CD14-positive monocyte (primary cell): ENCODE measurements around the gene RGS11. TPM values are rescaled to one million over a fixed set of nuclear protein-coding genes. Genes with fewer than 3 reads are reported as not detected.
"Not testable (repeated sequence)": the region's sequence is repeated elsewhere in the genome, so short reads cannot be mapped to it uniquely, and the experiment has no call there.

Source experiments
- DNase-seq, 3 donors: peaks; one replicate each; pipeline ENCODE4 v3.0.0-alpha.2; 2011 to 2022
- H2AFZ ChIP-seq: 2 replicates; pipeline ENCODE4 v1.6.0; 2012; ENCODE audit warnings: mild to moderate bottlenecking, low read depth, low read length, inconsistent platforms; ENCODE audit not compliant: insufficient read depth, poor library complexity, severe bottlenecking
- H3K27ac ChIP-seq, 2 donors: 1 replicate in 1 of 2; 2 replicates in 1 of 2; pipeline ENCODE4 v1.5.1; 2012 to 2013; ENCODE audit warnings: low read length in 2 of 2, control low read depth in 1 of 2, inconsistent platforms in 1 of 2, low read depth in 1 of 2, mild to moderate bottlenecking in 1 of 2
- H3K27me3 ChIP-seq, 2 donors: one replicate each; pipeline versions ENCODE4 v1.6.0 to v1.6.1; 2011 to 2013; ENCODE audit warnings: low read length in 2 of 2; ENCODE audit not compliant: control insufficient read depth in 2 of 2, insufficient read depth in 2 of 2
- H3K36me3 ChIP-seq, 2 donors: replicated peaks in 1 of 2; 1 replicate in 1 of 2; 2 replicates in 1 of 2; pipeline versions ENCODE4 v1.5.1 to v1.6.1; 2012 to 2013; ENCODE audit warnings: low read length in 2 of 2, control low read depth in 1 of 2, inconsistent platforms in 1 of 2, mild to moderate bottlenecking in 1 of 2; ENCODE audit not compliant: insufficient read depth in 2 of 2, control insufficient read depth in 1 of 2
- H3K4me1 ChIP-seq, 2 donors: 1 replicate in 1 of 2; 2 replicates in 1 of 2; pipeline versions ENCODE4 v1.5.1 to v1.6.1; 2012 to 2013; ENCODE audit warnings: low read length in 2 of 2, control low read depth in 1 of 2, inconsistent platforms in 1 of 2, mild to moderate bottlenecking in 1 of 2, moderate library complexity in 1 of 2; ENCODE audit not compliant: insufficient read depth in 2 of 2, control insufficient read depth in 1 of 2
- H3K4me2 ChIP-seq: replicated peaks from 2 replicates; pipeline ENCODE3; 2012; ENCODE audit warnings: low read length, moderate library complexity, mild to moderate bottlenecking; ENCODE audit not compliant: poor library complexity, severe bottlenecking; ENCODE audit errors: extremely low read depth
- H3K4me3 ChIP-seq, 3 experiments: fragments of 200-600 bp in 1 of 3; sonication (generic) in 1 of 3; replicated peaks in 1 of 3; 1 replicate in 2 of 3; 2 replicates in 1 of 3; pipeline ENCODE4 v1.5.1; 2011 to 2013; ENCODE audit warnings: low read length in 3 of 3, mild to moderate bottlenecking in 3 of 3, control low read depth in 2 of 3, low read depth in 2 of 3, inconsistent platforms in 1 of 3, moderate library complexity in 1 of 3
- H3K79me2 ChIP-seq: 2 replicates; pipeline ENCODE4 v1.6.0; 2012; ENCODE audit warnings: mild to moderate bottlenecking, control low read depth, inconsistent platforms, low read length, moderate library complexity; ENCODE audit not compliant: insufficient read depth
- H3K9ac ChIP-seq: 2 replicates; pipeline ENCODE4 v1.6.0; 2017; ENCODE audit warnings: low read length, mild to moderate bottlenecking; ENCODE audit not compliant: insufficient read depth, poor library complexity, severe bottlenecking
- H3K9me3 ChIP-seq, 2 donors: replicated peaks in 1 of 2; 1 replicate in 1 of 2; 2 replicates in 1 of 2; pipeline versions ENCODE4 v1.5.1 to v1.6.1; 2012 to 2013; ENCODE audit warnings: low read length in 2 of 2, control low read depth in 1 of 2; ENCODE audit not compliant: control insufficient read depth in 1 of 2, insufficient read depth in 1 of 2
- H4K20me1 ChIP-seq: 2 replicates; pipeline ENCODE4 v1.6.0; 2012; ENCODE audit warnings: mild to moderate bottlenecking, low read length, control low read depth, moderate library complexity; ENCODE audit not compliant: insufficient read depth
- H3K27ac Mint-ChIP-seq, 7 donors: one replicate each; pipeline ENCODE4 v1.8.0; 2020; ENCODE audit warnings: mild to moderate bottlenecking in 7 of 7, mixed read lengths in 7 of 7, moderate library complexity in 6 of 7, inconsistent platforms in 2 of 7
- H3K27me3 Mint-ChIP-seq, 3 donors: one replicate each; pipeline ENCODE4 v1.8.0; 2021 to 2022; ENCODE audit warnings: low read depth in 3 of 3, mild to moderate bottlenecking in 3 of 3, mixed read lengths in 3 of 3, moderate library complexity in 3 of 3, inconsistent platforms in 1 of 3
- H3K36me3 Mint-ChIP-seq, 2 donors: one replicate each; pipeline ENCODE4 v1.8.0; 2020; ENCODE audit warnings: mixed read lengths in 2 of 2, inconsistent platforms in 1 of 2, mild to moderate bottlenecking in 1 of 2
- H3K4me1 Mint-ChIP-seq: one replicate; pipeline ENCODE4 v1.8.0; 2020; ENCODE audit warnings: mild to moderate bottlenecking, mixed read lengths
- H3K4me3 Mint-ChIP-seq, 2 donors: one replicate each; pipeline ENCODE4 v1.8.0; 2020; ENCODE audit warnings: mild to moderate bottlenecking in 2 of 2, mixed read lengths in 2 of 2, moderate library complexity in 1 of 2
- H3K9me3 Mint-ChIP-seq, 7 donors: one replicate each; pipeline ENCODE4 v1.8.0; 2020 to 2022; ENCODE audit warnings: mixed read lengths in 7 of 7, mild to moderate bottlenecking in 6 of 7, moderate library complexity in 6 of 7, inconsistent platforms in 2 of 7
- WGBS: methylation state at CpG from one replicate; pipeline ENCODE4 v1.1.5; 2013; ENCODE audit warnings: missing lambda C conversion rate; ENCODE audit not compliant: insufficient coverage; 5-methylcytosine and 5-hydroxymethylcytosine counted together
- intact Hi-C, 2 donors: fragments of 100-400 bp; cut with micrococcal nuclease; formaldehyde crosslinking; loops; one replicate each; pipeline versions ENCODE4 v1.15.0 to v1.15.1; 2023
- polyA plus RNA-seq, 3 donors: library from polyadenylated mRNA; depleted of rRNA in 1 of 3; unstranded in 2 of 3; stranded (reverse) in 1 of 3; fragments of 300-500 nt in 2 of 3; fragments of >200 nt in 1 of 3; fragmentation: Illumina TruSeq in 2 of 3; gene quantifications; 1 replicate in 2 of 3; 2 replicates in 1 of 3; pipeline ENCODE4 v1.2.3, GENCODE V29; 2012 to 2021
- TF ChIP-seq, protein P1 (sequence below): fragments of 200-600 bp; IDR thresholded peaks from one replicate; pipeline ENCODE4 v1.8.0; 2022; ENCODE audit warnings: antibody characterized with exemption, mild to moderate bottlenecking

Gene RGS11
- polyA plus RNA-seq, 3 donors: 0.07 TPM; not detected in 2

DNA sequence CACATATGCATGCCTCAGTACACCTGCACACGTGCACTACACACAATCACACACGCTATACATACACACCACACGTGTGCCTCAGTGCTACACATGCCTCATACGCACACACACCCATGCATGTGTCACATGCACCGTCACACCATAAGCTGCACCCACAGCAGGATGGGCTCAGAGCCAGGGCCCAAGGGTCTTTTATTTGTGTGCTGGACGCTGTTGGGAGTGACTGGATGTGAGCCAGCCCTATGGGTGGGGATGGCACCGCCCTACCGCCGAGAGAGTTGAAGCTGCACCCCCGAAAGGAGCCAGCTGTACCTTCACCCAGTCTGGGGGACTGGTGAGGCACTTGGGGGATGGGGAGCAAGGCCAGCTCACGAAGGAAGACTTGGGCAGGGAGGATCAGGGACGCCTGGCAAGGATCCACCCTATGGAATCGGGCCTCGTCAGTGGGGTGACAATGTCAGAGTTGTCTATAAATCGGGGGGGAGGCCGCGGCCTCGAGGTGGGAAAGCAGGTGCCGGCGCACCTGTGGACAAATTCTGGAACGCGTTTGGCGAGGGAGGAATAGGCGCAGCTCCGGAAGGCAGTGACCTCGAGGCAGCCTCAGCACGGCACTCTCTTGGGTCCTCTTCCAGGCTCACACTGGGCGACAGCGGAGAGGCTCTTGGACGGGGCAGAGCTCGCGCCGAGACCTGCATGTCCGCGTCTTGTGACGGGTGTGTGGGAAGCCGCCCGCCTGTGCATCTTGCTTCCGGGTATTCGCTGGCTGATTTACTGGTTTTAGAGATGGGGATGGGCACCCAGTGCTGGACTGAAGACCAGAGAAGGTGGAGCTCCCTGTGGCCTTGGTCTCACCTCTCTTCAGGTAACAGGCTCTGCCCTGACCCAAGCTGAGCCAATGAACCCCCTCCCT is 7.3 kb downstream of the RGS11 start:
- H3K9me3 ChIP-seq: no peaks in the 10 kb centered on the region
- intact Hi-C loops: no loop called here
- no peak for DNase-seq
- 90% methylated on average over 32 of the region's 40 CpGs for WGBS
- Mint-ChIP-seq H3K27me3 (peaks cover 1 to 8% (median 3%) of the 10 kb centered on the region in 3 donors), H3K27ac (peak overlapping the region in 1 of 7 donors; percentile 39), H3K9me3 (peaks cover 0 to 2% (median 0%) of the 10 kb centered on the region in 7 donors), H3K4me3 (no peak overlapping the region), H3K36me3 (peaks cover 11 to 17% of the 10 kb centered on the region in 2 donors), H3K4me1 (no peaks in the 10 kb centered on the region)
- peaks cover 14 to 17% of the 10 kb centered on the region in 2 donors for H3K36me3 ChIP-seq
- H3K4me3 ChIP-seq: no peak overlapping the region
- no peak overlapping the region for H3K4me2 ChIP-seq
- H3K27me3 ChIP-seq: no peaks in the 10 kb centered on the region
- no peaks in the 10 kb centered on the region for H3K4me1 ChIP-seq
- no peaks in the 10 kb centered on the region for H3K79me2 ChIP-seq
- H3K27ac ChIP-seq: no peak overlapping the region
- no peaks in the 10 kb centered on the region for H4K20me1 ChIP-seq
- TF ChIP-seq, protein P1, sequence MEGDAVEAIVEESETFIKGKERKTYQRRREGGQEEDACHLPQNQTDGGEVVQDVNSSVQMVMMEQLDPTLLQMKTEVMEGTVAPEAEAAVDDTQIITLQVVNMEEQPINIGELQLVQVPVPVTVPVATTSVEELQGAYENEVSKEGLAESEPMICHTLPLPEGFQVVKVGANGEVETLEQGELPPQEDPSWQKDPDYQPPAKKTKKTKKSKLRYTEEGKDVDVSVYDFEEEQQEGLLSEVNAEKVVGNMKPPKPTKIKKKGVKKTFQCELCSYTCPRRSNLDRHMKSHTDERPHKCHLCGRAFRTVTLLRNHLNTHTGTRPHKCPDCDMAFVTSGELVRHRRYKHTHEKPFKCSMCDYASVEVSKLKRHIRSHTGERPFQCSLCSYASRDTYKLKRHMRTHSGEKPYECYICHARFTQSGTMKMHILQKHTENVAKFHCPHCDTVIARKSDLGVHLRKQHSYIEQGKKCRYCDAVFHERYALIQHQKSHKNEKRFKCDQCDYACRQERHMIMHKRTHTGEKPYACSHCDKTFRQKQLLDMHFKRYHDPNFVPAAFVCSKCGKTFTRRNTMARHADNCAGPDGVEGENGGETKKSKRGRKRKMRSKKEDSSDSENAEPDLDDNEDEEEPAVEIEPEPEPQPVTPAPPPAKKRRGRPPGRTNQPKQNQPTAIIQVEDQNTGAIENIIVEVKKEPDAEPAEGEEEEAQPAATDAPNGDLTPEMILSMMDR: no peak
- no peak overlapping the region for H3K9ac ChIP-seq
- H2AFZ ChIP-seq: no peak overlapping the region

DNA sequence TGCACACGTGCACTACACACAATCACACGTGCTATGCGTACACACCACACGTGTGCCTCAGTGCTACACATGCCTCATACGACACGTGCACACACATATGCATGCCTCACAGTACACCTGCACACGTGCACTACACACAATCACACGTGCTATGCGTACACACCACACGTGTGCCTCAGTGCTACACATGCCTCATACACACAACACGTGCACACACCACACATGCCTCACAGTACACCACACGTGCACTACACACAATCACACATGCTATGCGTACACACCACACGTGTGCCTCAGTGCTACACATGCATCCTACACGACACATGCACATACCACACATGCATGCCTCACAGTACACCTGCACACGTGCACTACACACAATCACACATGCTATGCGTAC is 8.2 kb downstream of the RGS11 start:
- H3K9me3 Mint-ChIP-seq, H3K27me3 ChIP-seq, DNase-seq, H4K20me1 ChIP-seq, H3K27me3 Mint-ChIP-seq, H2AFZ ChIP-seq, intact Hi-C loops, H3K27ac ChIP-seq, H3K9ac ChIP-seq, H3K4me1 ChIP-seq, H3K4me1 Mint-ChIP-seq, H3K9me3 ChIP-seq, H3K79me2 ChIP-seq, H3K27ac Mint-ChIP-seq, H3K4me3 ChIP-seq, H3K4me2 ChIP-seq: not testable (repeated sequence)
- H3K36me3 ChIP-seq: peaks cover 14 to 22% of the 10 kb centered on the region in 2 donors
- WGBS: 91% methylated on average over 17 of the region's 17 CpGs
- Mint-ChIP-seq H3K36me3 (peaks cover 13 to 23% of the 10 kb centered on the region in 2 donors), H3K4me3 (peak overlapping the region in 1 of 2 donors; percentile 34)
